Activated T-helper 17 cell treated with anti-CD3 and anti-CD28 coated beads, Interleukin-2, amount 50 U/mL, for 72 hours (primary cell): ENCODE measurements around the gene CREBBP. TPM values are rescaled to one million over a fixed set of nuclear protein-coding genes. Genes with fewer than 3 reads are reported as not detected.
A peak's percentile ranks its signal among the peaks of the same experiment; 100 is the strongest.

Experiments
- ATAC-seq: fragments of 150-1000 bp; cut with Tn5 transposase; replicated peaks from 2 replicates; pipeline ENCODE4 v1.10.0; 2021; ENCODE audit warnings: mild to moderate bottlenecking, moderate library complexity
- H3K27ac Mint-ChIP-seq: one replicate; pipeline ENCODE4 v1.8.0; 2022; ENCODE audit warnings: mixed read lengths
- H3K27me3 Mint-ChIP-seq: one replicate; pipeline ENCODE4 v1.8.0; 2022; ENCODE audit warnings: mixed read lengths
- H3K36me3 Mint-ChIP-seq: one replicate; pipeline ENCODE4 v1.8.0; 2022; ENCODE audit warnings: low read depth, mild to moderate bottlenecking, mixed read lengths
- H3K4me1 Mint-ChIP-seq: one replicate; pipeline ENCODE4 v1.8.0; 2022; ENCODE audit warnings: mixed read lengths
- H3K4me3 Mint-ChIP-seq: one replicate; pipeline ENCODE4 v1.8.0; 2022; ENCODE audit warnings: mild to moderate bottlenecking, mixed read lengths
- H3K9me3 Mint-ChIP-seq: one replicate; pipeline ENCODE4 v1.8.0; 2022; ENCODE audit warnings: mixed read lengths
- total RNA-seq, 2 donors: library from RNA; stranded (reverse); gene quantifications; one replicate each; pipeline ENCODE4 v1.2.3, GENCODE V29; 2022

The CREBBP gene
- total RNA-seq, 2 donors from 2014 or later: 55.7 to 58.2 TPM

GRCh38 chr16:3854750-3855541 lies 25.6 kb downstream of the CREBBP start:
- H3K27me3 Mint-ChIP-seq: no peaks in the 10 kb centered on the region
- no peak for ATAC-seq
- H3K36me3 Mint-ChIP-seq: peaks cover 30% of the 10 kb centered on the region
- H3K9me3 Mint-ChIP-seq: no peaks in the 10 kb centered on the region
- peaks cover 44% of the 10 kb centered on the region for H3K4me1 Mint-ChIP-seq
- H3K27ac Mint-ChIP-seq: peak overlapping the region; percentile 0
- H3K4me3 Mint-ChIP-seq: no peak overlapping the region

- no peaks in the 10 kb centered on the region for H3K9me3 Mint-ChIP-seq
- H3K4me3 Mint-ChIP-seq: no peak overlapping the region
- no peaks in the 10 kb centered on the region for H3K27me3 Mint-ChIP-seq
- no peak for ATAC-seq
- H3K4me1 Mint-ChIP-seq: peaks cover 37% of the 10 kb centered on the region
- no peak overlapping the region for H3K27ac Mint-ChIP-seq
- H3K36me3 Mint-ChIP-seq: peaks cover 53% of the 10 kb centered on the region
Measured at GRCh38 chr16:3850544-3850899, 30.0 kb downstream of the CREBBP start.

GRCh38 chr16:3849751-3850543 lies 30.6 kb downstream of the CREBBP start:
- H3K9me3 Mint-ChIP-seq: no peaks in the 10 kb centered on the region
- no peak for ATAC-seq
- H3K27ac Mint-ChIP-seq: no peak overlapping the region

GRCh38 chr16:3846595-3847091 lies 33.9 kb downstream of the CREBBP start:
- no peak for ATAC-seq
- Mint-ChIP-seq H3K27ac (no peak overlapping the region), H3K4me1 (peaks cover 32% of the 10 kb centered on the region), H3K27me3 (no peaks in the 10 kb centered on the region), H3K4me3 (no peak overlapping the region), H3K36me3 (peaks cover 60% of the 10 kb centered on the region), H3K9me3 (no peaks in the 10 kb centered on the region)

More at GRCh38 chr16:3849751-3850543, 30.6 kb downstream of the CREBBP start:
- no peaks in the 10 kb centered on the region for H3K27me3 Mint-ChIP-seq
- H3K4me3 Mint-ChIP-seq: no peak overlapping the region
- H3K36me3 Mint-ChIP-seq: peaks cover 58% of the 10 kb centered on the region
- peaks cover 40% of the 10 kb centered on the region for H3K4me1 Mint-ChIP-seq

- peaks cover 60% of the 10 kb centered on the region for H3K36me3 Mint-ChIP-seq
- no peaks in the 10 kb centered on the region for H3K9me3 Mint-ChIP-seq
- H3K27ac Mint-ChIP-seq: no peak overlapping the region
- ATAC-seq: no peak
- H3K4me3 Mint-ChIP-seq: no peak overlapping the region
- H3K27me3 Mint-ChIP-seq: no peaks in the 10 kb centered on the region
- peaks cover 33% of the 10 kb centered on the region for H3K4me1 Mint-ChIP-seq
Measured at GRCh38 chr16:3846087-3846486, 34.4 kb downstream of the CREBBP start.

- no peak for ATAC-seq
- Mint-ChIP-seq H3K4me1 (peaks cover 28% of the 10 kb centered on the region), H3K27me3 (no peaks in the 10 kb centered on the region), H3K27ac (no peak overlapping the region), H3K36me3 (peaks cover 31% of the 10 kb centered on the region), H3K9me3 (no peaks in the 10 kb centered on the region), H3K4me3 (no peak overlapping the region)
Measured at GRCh38 chr16:3842994-3843393, 37.5 kb downstream of the CREBBP start.

- H3K36me3 Mint-ChIP-seq: peaks cover 26% of the 10 kb centered on the region
- ATAC-seq: no peak
- no peak overlapping the region for H3K4me3 Mint-ChIP-seq
- H3K27me3 Mint-ChIP-seq: no peaks in the 10 kb centered on the region
- no peak overlapping the region for H3K27ac Mint-ChIP-seq
- no peaks in the 10 kb centered on the region for H3K9me3 Mint-ChIP-seq
- H3K4me1 Mint-ChIP-seq: peaks cover 23% of the 10 kb centered on the region
Measured at GRCh38 chr16:3841729-3842508, 38.6 kb downstream of the CREBBP start.

- peak overlapping the region; percentile 38 for H3K27ac Mint-ChIP-seq
- H3K4me3 Mint-ChIP-seq: no peak overlapping the region
- H3K36me3 Mint-ChIP-seq: peaks cover 9% of the 10 kb centered on the region
- H3K4me1 Mint-ChIP-seq: peaks cover 11% of the 10 kb centered on the region
- no peaks in the 10 kb centered on the region for H3K9me3 Mint-ChIP-seq
- no peaks in the 10 kb centered on the region for H3K27me3 Mint-ChIP-seq
- no peak for ATAC-seq
Measured at GRCh38 chr16:3839402-3840184, 40.9 kb downstream of the CREBBP start.

- Mint-ChIP-seq H3K4me1 (peaks cover 8% of the 10 kb centered on the region), H3K4me3 (no peak overlapping the region), H3K9me3 (peaks cover 3% of the 10 kb centered on the region), H3K27me3 (no peaks in the 10 kb centered on the region), H3K36me3 (peaks cover 12% of the 10 kb centered on the region), H3K27ac (no peak overlapping the region)
- no peak for ATAC-seq
Measured at GRCh38 chr16:3838600-3839401, 41.7 kb downstream of the CREBBP start.

GRCh38 chr16:3837851-3838586 lies 42.5 kb downstream of the CREBBP start:
- Mint-ChIP-seq H3K9me3 (peaks cover 3% of the 10 kb centered on the region), H3K27ac (no peak overlapping the region), H3K4me1 (peaks cover 8% of the 10 kb centered on the region), H3K27me3 (no peaks in the 10 kb centered on the region), H3K36me3 (peaks cover 20% of the 10 kb centered on the region), H3K4me3 (no peak overlapping the region)
- ATAC-seq: no peak

GRCh38 chr16:3836641-3837040 lies 43.9 kb downstream of the CREBBP start:
- Mint-ChIP-seq H3K9me3 (peaks cover 3% of the 10 kb centered on the region), H3K36me3 (peaks cover 33% of the 10 kb centered on the region), H3K4me1 (peaks cover 8% of the 10 kb centered on the region), H3K27ac (no peak overlapping the region), H3K4me3 (no peak overlapping the region), H3K27me3 (no peaks in the 10 kb centered on the region)
- ATAC-seq: no peak

- ATAC-seq: no peak
- Mint-ChIP-seq H3K4me3 (no peak overlapping the region), H3K27ac (no peak overlapping the region), H3K9me3 (peaks cover 3% of the 10 kb centered on the region), H3K36me3 (peaks cover 40% of the 10 kb centered on the region), H3K27me3 (no peaks in the 10 kb centered on the region), H3K4me1 (peaks cover 9% of the 10 kb centered on the region)
Measured at GRCh38 chr16:3835089-3835602, 45.4 kb downstream of the CREBBP start.
